Activated T-cell treated with anti-CD3 and anti-CD28 coated beads, Interleukin-2, amount 50 U/mL, for 4 hours (primary cell): ENCODE measurements around the gene MAJIN. TPM values are rescaled to one million over a fixed set of nuclear protein-coding genes. Genes with fewer than 3 reads are reported as not detected.
"Not testable (repeated sequence)": the region's sequence is repeated elsewhere in the genome, so short reads cannot be mapped to it uniquely, and the experiment has no call there.

Source experiments
- ATAC-seq, 2 donors: fragments of 200-7000 bp; cut with Tn5 transposase; one replicate each; pipeline ENCODE4 v1.10.0; 2021
- DNase-seq: peaks from one replicate; pipeline ENCODE4 v3.0.0-alpha.2; 2020
- H3K27me3 Mint-ChIP-seq: one replicate; pipeline ENCODE4 v1.8.0; 2021; ENCODE audit warnings: low read depth, mixed read lengths
- H3K36me3 Mint-ChIP-seq: one replicate; pipeline ENCODE4 v1.8.0; 2022; ENCODE audit warnings: mixed read lengths; ENCODE audit not compliant: insufficient read depth
- H3K4me1 Mint-ChIP-seq: one replicate; pipeline ENCODE4 v1.8.0; 2021; ENCODE audit warnings: low read depth, mixed read lengths
- H3K4me3 Mint-ChIP-seq: one replicate; pipeline ENCODE4 v1.8.0; 2021; ENCODE audit warnings: mild to moderate bottlenecking, moderate library complexity, mixed read lengths
- H3K9me3 Mint-ChIP-seq: one replicate; pipeline ENCODE4 v1.8.0; 2021; ENCODE audit warnings: mixed read lengths
- total RNA-seq, 3 donors: library from RNA; stranded (reverse); gene quantifications; one replicate each; pipeline ENCODE4 v1.2.1, GENCODE V29; 2021

Gene MAJIN
- total RNA-seq, 3 donors from 2014 or later: not detected

GRCh38 chr11:64999478-64999877, 27.6 kb upstream of the MAJIN start:
- no peaks in the 10 kb centered on the region for H3K9me3 Mint-ChIP-seq
- ATAC-seq (no peak), DNase-seq (no peak)
- no peaks in the 10 kb centered on the region for H3K36me3 Mint-ChIP-seq
- H3K4me1 Mint-ChIP-seq: peaks cover 14% of the 10 kb centered on the region
- H3K4me3 Mint-ChIP-seq: no peak overlapping the region
- H3K27me3 Mint-ChIP-seq: no peaks in the 10 kb centered on the region

DNA sequence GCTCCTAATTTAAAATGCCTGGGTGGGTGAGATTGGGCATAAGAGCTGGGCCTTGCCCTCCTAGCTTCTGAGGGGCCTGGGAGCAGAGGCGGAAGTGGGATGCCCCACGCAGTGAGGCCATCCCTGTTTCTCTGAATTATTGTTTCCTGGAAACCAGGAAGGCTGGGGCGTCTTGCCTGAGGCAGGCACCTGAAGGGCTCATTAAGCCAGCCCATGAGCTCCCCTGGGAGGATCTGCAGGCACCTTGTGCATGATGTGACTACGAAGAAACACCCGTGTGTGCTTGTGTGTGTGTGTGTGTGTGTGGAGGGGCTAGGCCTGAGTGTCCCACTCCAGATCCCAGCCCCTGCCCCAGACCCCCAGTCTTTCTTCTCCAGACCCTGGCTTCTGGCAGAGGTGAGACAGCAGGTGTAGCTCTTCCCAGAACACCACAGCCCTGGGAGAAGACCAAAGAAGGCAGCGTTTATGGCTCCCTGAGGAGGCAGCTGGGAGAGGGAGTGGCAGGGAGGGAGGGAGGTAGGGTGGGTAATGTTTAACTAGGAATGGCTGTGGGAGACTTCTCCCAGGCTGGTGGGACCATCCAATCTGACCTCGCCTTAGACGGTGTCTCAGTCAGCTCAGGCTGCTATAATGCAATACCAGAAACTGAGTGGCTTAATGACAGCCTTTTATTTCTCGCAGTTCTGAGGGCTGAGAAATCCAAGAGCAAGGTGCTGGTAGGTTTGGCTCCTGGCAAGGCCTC, 27.0 kb upstream of the MAJIN start:
- Mint-ChIP-seq H3K36me3 (no peaks in the 10 kb centered on the region), H3K9me3 (no peaks in the 10 kb centered on the region), H3K4me1 (peaks cover 14% of the 10 kb centered on the region), H3K4me3 (no peak overlapping the region), H3K27me3 (no peaks in the 10 kb centered on the region)
- no peak for DNase-seq
- no peak for ATAC-seq

- ATAC-seq (no peak), DNase-seq (no peak)
- Mint-ChIP-seq H3K27me3 (no peaks in the 10 kb centered on the region), H3K9me3 (no peaks in the 10 kb centered on the region), H3K4me1 (peaks cover 14% of the 10 kb centered on the region), H3K4me3 (no peak overlapping the region), H3K36me3 (no peaks in the 10 kb centered on the region)
Measured at GRCh38 chr11:64998141-64998540, 26.2 kb upstream of the MAJIN start.

GRCh38 chr11:64996710-64997380, 24.9 kb upstream of the MAJIN start, which contains the start of gene BATF2:
Gene BATF2, minus strand, starts transcription at chr11:64996971. Its CDS starts 57 bp downstream, at chr11:64996914.
- Mint-ChIP-seq H3K4me1 (peaks cover 14% of the 10 kb centered on the region), H3K9me3 (no peaks in the 10 kb centered on the region), H3K4me3 (no peak within 1 kb of the TSS), H3K27me3 (no peaks in the 10 kb centered on the region), H3K36me3 (no peaks in the 10 kb centered on the region)
- DNase-seq (no peak), ATAC-seq (no peak)

DNA sequence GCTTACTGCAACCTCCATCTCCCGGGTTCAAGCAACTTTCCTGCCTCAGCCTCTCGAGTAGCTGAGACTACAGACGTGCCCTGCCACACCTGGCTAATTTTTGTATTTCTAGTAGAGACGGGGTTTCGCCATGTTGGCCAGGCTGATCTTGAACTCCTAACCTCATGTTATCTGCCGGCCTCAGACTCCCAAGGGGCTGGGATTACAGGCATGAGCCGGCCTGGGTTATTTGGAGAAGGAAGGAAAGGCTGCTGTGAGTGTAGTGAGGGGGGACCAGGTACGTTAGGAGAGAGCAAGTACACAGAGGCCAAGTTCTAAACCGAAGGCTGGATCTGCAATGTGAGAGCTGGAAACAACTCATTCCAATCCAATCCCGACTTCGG, 24.4 kb upstream of the MAJIN start:
- ATAC-seq (no peak), DNase-seq (no peak)
- Mint-ChIP-seq H3K4me3 (no peak overlapping the region), H3K9me3 (no peaks in the 10 kb centered on the region), H3K36me3 (no peaks in the 10 kb centered on the region), H3K27me3 (no peaks in the 10 kb centered on the region), H3K4me1 (peaks cover 14% of the 10 kb centered on the region)

- Mint-ChIP-seq H3K27me3 (no peaks in the 10 kb centered on the region), H3K9me3 (no peaks in the 10 kb centered on the region), H3K4me3 (no peak overlapping the region), H3K4me1 (peaks cover 25% of the 10 kb centered on the region), H3K36me3 (no peaks in the 10 kb centered on the region)
- no peak for ATAC-seq
- no peak for DNase-seq
Measured at GRCh38 chr11:64994318-64994717, 22.4 kb upstream of the MAJIN start.

- ATAC-seq (no peak), DNase-seq (no peak)
- H3K36me3 Mint-ChIP-seq: no peaks in the 10 kb centered on the region
- H3K4me3 Mint-ChIP-seq: peak overlapping the region; percentile 43
- H3K4me1 Mint-ChIP-seq: peaks cover 18% of the 10 kb centered on the region
- H3K9me3 Mint-ChIP-seq: no peaks in the 10 kb centered on the region
- no peaks in the 10 kb centered on the region for H3K27me3 Mint-ChIP-seq
Measured at GRCh38 chr11:64990222-64990923, 18.5 kb upstream of the MAJIN start.

- peaks cover 2% of the 10 kb centered on the region for H3K27me3 Mint-ChIP-seq
- H3K4me3 Mint-ChIP-seq: no peak overlapping the region
- no peaks in the 10 kb centered on the region for H3K36me3 Mint-ChIP-seq
- no peaks in the 10 kb centered on the region for H3K9me3 Mint-ChIP-seq
- DNase-seq (no peak), ATAC-seq (no peak)
- peaks cover 20% of the 10 kb centered on the region for H3K4me1 Mint-ChIP-seq
Measured at GRCh38 chr11:64989416-64989815, 17.5 kb upstream of the MAJIN start.

- H3K27me3 Mint-ChIP-seq: peaks cover 2% of the 10 kb centered on the region
- H3K9me3 Mint-ChIP-seq: no peaks in the 10 kb centered on the region
- DNase-seq (no peak), ATAC-seq (no peak)
- H3K36me3 Mint-ChIP-seq: no peaks in the 10 kb centered on the region
- H3K4me3 Mint-ChIP-seq: no peak overlapping the region
- H3K4me1 Mint-ChIP-seq: peaks cover 20% of the 10 kb centered on the region
Measured at GRCh38 chr11:64987998-64988854, 16.3 kb upstream of the MAJIN start.

DNA sequence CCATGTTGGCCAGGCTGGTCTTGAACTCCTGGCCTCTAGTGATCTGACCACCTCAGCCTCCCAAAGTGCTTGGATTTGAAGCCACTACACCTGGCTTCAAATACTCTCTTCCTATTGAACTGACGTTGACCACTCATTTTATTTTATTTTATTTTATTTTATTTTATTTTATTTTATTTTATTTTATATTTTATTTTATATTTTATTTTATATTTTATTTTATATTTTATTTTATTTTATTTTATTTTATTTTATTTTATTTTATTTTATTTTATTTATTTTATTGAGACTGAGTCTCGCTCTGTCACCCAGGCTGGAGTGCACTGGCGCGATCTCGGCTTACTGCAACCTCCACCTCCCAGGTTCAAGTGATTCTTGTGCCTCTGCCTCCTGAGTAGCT, 11.4 kb upstream of the MAJIN start:
- H3K36me3 Mint-ChIP-seq, H3K4me3 Mint-ChIP-seq, H3K27me3 Mint-ChIP-seq, H3K9me3 Mint-ChIP-seq, H3K4me1 Mint-ChIP-seq, DNase-seq, ATAC-seq: not testable (repeated sequence)

- H3K4me3 Mint-ChIP-seq: no peak overlapping the region
- DNase-seq: no peak
- H3K36me3 Mint-ChIP-seq: no peaks in the 10 kb centered on the region
- H3K27me3 Mint-ChIP-seq: peaks cover 3% of the 10 kb centered on the region
- H3K9me3 Mint-ChIP-seq: no peaks in the 10 kb centered on the region
- H3K4me1 Mint-ChIP-seq: peaks cover 1% of the 10 kb centered on the region
- ATAC-seq: no peak
Measured at GRCh38 chr11:64976651-64977050, 4.7 kb upstream of the MAJIN start.

GRCh38 chr11:64974124-64974523, 2.2 kb upstream of the MAJIN start:
- Mint-ChIP-seq H3K27me3 (peaks cover 3% of the 10 kb centered on the region), H3K36me3 (no peaks in the 10 kb centered on the region), H3K9me3 (no peaks in the 10 kb centered on the region), H3K4me1 (peaks cover 17% of the 10 kb centered on the region), H3K4me3 (no peak overlapping the region)
- DNase-seq: no peak
- ATAC-seq: no peak

- H3K4me3 Mint-ChIP-seq: peak overlapping the region; percentile 65
- H3K4me1 Mint-ChIP-seq: peaks cover 24% of the 10 kb centered on the region
- no peaks in the 10 kb centered on the region for H3K36me3 Mint-ChIP-seq
- no peaks in the 10 kb centered on the region for H3K9me3 Mint-ChIP-seq
- ATAC-seq (peak; percentile 78), DNase-seq (peak; percentile 10)
- no peaks in the 10 kb centered on the region for H3K27me3 Mint-ChIP-seq
Measured at GRCh38 chr11:64970731-64971151, 1.2 kb downstream of the MAJIN start.

- H3K27me3 Mint-ChIP-seq: no peaks in the 10 kb centered on the region
- no peak overlapping the region for H3K4me3 Mint-ChIP-seq
- H3K4me1 Mint-ChIP-seq: peaks cover 24% of the 10 kb centered on the region
- no peak for ATAC-seq
- H3K36me3 Mint-ChIP-seq: no peaks in the 10 kb centered on the region
- no peak for DNase-seq
- H3K9me3 Mint-ChIP-seq: no peaks in the 10 kb centered on the region
Measured at GRCh38 chr11:64969209-64969608, 2.7 kb downstream of the MAJIN start.
